Smooth muscle cell of the brain vasculature (primary cell): ENCODE results near the gene RAB20.
"Not testable (repeated sequence)": the region's sequence is repeated elsewhere in the genome, so short reads cannot be mapped to it uniquely, and the experiment has no call there.

Experiments used
- DNase-seq: peaks from one replicate; pipeline ENCODE4 v3.0.0-alpha.2; 2012; ENCODE audit warnings: low read depth, low spot score

RAB20 gene

GRCh38 chr13:110491869-110492678 lies 69.4 kb downstream of the RAB20 start:
- DNase-seq = no peak

GRCh38 chr13:110490009-110490770 lies 71.3 kb downstream of the RAB20 start:
- no peak for DNase-seq

GRCh38 chr13:110486880-110487279 lies 74.6 kb downstream of the RAB20 start:
- DNase-seq = not testable (repeated sequence)

DNA sequence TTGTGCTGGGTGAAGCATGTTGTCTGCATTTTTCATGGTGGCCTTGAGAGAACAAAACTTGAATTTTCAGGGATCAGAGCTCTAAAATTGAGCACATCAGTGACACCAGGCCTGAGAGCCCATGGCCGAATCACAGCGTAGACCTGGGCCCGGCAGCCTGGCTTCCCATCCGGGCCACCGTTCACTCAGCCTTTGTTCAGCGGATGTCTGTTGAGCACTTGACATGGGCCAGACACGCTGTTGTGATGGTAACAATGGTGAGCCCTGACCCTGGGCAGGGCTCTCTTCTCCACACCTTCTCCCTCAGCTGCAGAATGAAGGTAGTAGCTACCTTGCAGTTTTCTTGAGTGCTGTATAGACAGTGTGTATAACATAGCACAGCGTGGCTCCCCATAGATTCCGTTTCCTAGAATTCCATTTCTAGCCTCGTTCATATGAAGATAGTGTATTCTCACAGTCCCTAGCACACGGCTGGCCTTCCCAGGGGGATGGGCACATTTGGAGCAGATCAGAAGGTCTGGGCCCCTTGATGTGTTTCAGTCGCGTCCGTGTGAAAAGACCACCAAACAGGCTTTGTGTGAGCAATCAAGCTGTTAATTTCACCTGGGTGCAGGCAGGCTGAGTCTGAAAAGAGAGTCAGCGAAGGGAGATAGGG lies 75.3 kb downstream of the RAB20 start:
- no peak for DNase-seq

DNA sequence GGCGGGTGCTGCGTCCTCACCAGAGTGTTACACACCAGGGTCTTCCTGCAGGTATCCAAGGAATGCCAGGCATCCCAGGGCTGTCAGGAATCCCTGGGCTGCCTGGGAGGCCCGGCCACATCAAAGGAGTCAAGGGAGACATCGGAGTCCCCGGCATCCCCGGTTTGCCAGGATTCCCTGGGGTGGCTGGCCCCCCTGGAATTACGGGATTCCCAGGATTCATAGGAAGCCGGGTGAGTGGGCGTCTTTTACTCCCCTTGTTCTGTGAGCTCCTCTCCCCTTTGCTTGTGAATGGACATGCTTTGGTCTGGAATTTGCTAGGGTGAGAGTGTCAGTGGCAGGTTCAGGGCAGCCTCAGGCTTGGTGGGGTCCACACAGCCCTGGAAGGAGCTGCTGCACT lies 75.9 kb downstream of the RAB20 start:
- no peak for DNase-seq

DNA sequence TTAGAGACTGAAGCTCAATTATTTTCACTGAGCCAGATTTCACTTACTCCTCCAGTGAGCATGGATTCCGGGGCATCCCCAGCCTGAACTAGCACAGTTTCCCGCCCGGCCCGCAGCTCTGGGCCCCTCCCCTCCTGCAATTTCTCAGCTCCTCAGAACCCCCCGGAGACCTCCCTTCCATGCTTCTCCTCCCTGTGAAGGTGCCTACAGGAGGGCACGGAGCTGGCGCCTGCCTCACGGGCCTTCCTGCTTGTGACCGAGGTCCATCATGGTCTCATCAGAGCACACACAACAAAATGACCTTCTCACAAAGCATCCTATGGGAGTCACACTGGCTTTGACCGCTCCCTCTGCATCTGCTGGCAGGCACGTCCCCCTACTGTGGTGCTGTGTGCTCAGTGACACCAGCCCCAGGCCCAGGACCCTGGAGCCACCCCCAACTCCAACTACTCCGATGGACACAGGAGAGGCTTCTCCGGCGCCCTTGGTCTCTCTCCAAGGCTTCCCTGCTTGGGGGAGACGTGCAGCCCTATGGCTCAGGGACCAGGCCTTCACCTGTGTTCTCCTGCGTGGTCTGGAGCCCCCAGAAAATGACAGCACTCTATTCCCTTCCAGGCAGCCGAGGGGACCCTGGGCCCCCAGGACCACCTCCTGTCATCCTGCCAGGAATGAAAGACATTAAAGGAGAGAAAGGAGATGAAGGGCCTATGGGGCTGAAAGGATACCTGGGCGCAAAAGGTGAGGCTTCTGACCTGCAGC lies 77.1 kb downstream of the RAB20 start:
- no peak for DNase-seq

GRCh38 chr13:110483386-110483968 lies 78.0 kb downstream of the RAB20 start:
- DNase-seq = no peak

- DNase-seq = no peak
Observed at GRCh38 chr13:110480161-110480560, 81.4 kb downstream of the RAB20 start.

- DNase-seq = no peak
Observed at GRCh38 chr13:110479648-110480047, 81.9 kb downstream of the RAB20 start.

DNA sequence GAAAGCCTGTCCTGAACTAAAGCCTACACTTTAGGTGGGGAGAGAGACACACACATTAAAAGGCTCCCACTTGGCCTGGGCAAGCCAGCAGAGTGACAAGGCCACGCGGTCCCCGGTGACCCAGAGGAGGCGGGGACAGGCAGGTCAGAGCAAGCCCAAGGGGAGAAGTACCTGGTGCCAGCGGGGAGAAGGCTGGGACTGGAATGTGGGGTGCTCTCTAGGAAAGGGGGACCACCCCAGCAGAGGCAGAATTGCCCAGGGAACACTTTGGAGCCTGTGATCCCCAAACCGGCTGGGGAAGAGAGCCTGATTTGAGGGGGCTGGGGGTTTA lies 82.3 kb downstream of the RAB20 start:
- DNase-seq = no peak

GRCh38 chr13:110478405-110479214 lies 82.9 kb downstream of the RAB20 start:
- no peak for DNase-seq

GRCh38 chr13:110477706-110478245 lies 83.7 kb downstream of the RAB20 start:
- no peak for DNase-seq

DNA sequence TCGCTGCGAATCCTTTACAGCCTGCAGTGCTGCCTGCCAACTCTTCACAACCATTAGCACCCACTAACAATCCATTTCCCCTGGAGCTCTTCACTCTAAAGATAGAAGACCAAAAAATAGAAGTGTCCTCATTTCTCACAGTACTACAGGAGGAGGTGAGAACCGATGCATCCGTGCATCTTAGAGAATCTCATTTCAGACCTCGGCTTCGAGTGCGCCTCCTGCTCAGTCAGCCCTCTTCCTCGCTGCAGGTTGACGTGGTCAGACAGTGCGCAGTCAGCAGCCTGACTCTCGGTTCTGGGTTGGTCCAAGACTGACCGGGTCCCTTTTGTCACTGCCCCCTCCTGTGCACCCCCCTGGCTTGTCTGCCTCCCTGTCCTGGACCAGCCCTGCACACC lies 85.3 kb downstream of the RAB20 start:
- DNase-seq = no peak

GRCh38 chr13:110475550-110476219 lies 85.8 kb downstream of the RAB20 start:
- no peak for DNase-seq

DNA sequence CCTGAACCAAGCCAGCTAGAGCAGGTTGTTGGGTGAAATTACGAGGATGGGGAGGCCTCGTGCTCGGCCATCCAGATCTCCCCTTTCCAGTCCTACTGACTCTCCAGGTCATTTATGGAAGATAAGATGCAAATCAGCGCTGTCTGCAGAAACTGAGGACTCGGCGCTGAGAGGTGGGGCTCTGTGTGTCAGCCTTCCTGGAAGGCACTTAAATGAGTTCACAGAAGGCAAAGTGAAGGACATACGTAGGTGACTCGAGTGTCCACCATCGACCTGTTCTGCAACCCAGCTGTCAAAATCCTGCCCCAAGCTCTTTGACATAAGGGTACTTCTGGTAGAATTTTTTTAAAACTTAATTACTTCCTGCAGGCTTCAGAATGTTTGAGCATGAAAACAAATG lies 86.4 kb downstream of the RAB20 start:
- no peak for DNase-seq

GRCh38 chr13:110474713-110475112 lies 86.8 kb downstream of the RAB20 start:
- no peak for DNase-seq
